Neural progenitor cell (in vitro differentiated cells): ENCODE measurements around the gene TXNDC11. TPM values are rescaled to one million over a fixed set of nuclear protein-coding genes. Genes with fewer than 3 reads are reported as not detected.
A peak's percentile ranks its signal among the peaks of the same experiment; 100 is the strongest.

Experiments used
- DNase-seq: peaks from one replicate; pipeline ENCODE4 v3.0.0-alpha.2; 2016; ENCODE audit warnings: low spot score
- H2AFZ ChIP-seq: fragments of 200-600 bp; sonication (generic); replicated peaks from 2 replicates; pipeline ENCODE4 v1.6.1; 2016; ENCODE audit warnings: antibody characterized with exemption
- H3F3A ChIP-seq: fragments of 200-600 bp; sonication (generic); 2 replicates; pipeline ENCODE4 v1.6.1; 2016; ENCODE audit warnings: antibody characterized with exemption, low read depth
- H3K27ac ChIP-seq: fragments of 200-600 bp; sonication (generic); 2 replicates; pipeline ENCODE4 v1.5.1; 2016; ENCODE audit warnings: mild to moderate bottlenecking
- H3K27me3 ChIP-seq: fragments of 200-600 bp; sonication (generic); 2 replicates; pipeline ENCODE4 v1.6.1; 2016; ENCODE audit warnings: mild to moderate bottlenecking, moderate library complexity
- H3K36me3 ChIP-seq: fragments of 200-600 bp; sonication (generic); 2 replicates; pipeline ENCODE4 v1.5.1; 2016
- H3K4me1 ChIP-seq: fragments of 200-600 bp; sonication (generic); 2 replicates; pipeline ENCODE4 v1.6.1; 2016; ENCODE audit warnings: mixed run types
- H3K4me2 ChIP-seq: fragments of 200-600 bp; sonication (generic); 2 replicates; pipeline ENCODE4 v1.6.1; 2016
- H3K4me3 ChIP-seq: fragments of 200-600 bp; sonication (generic); 2 replicates; pipeline ENCODE4 v1.5.1; 2016
- H3K79me2 ChIP-seq: fragments of 200-600 bp; sonication (generic); 2 replicates; pipeline ENCODE4 v1.6.1; 2016; ENCODE audit warnings: low read depth
- H3K9ac ChIP-seq: fragments of 200-600 bp; sonication (generic); 2 replicates; pipeline ENCODE4 v1.6.1; 2016
- H3K9me3 ChIP-seq: fragments of 200-600 bp; sonication (generic); 2 replicates; pipeline ENCODE4 v1.5.1; 2016; ENCODE audit warnings: low read depth
- H4K20me1 ChIP-seq: fragments of 200-600 bp; sonication (generic); 2 replicates; pipeline ENCODE4 v1.6.1; 2016; ENCODE audit warnings: low read depth
- H3K27ac Mint-ChIP-seq: 3 replicates; pipeline ENCODE4 v1.8.0; 2021; ENCODE audit warnings: mixed read lengths
- H3K27me3 Mint-ChIP-seq: 2 replicates; pipeline ENCODE4 v1.8.0; 2022; ENCODE audit warnings: low read depth, mild to moderate bottlenecking, inconsistent platforms, moderate library complexity, mixed read lengths; ENCODE audit not compliant: insufficient read depth
- H3K36me3 Mint-ChIP-seq: 3 replicates; pipeline ENCODE4 v1.8.0; 2021; ENCODE audit warnings: mixed read lengths
- H3K4me1 Mint-ChIP-seq: 3 replicates; pipeline ENCODE4 v1.8.0; 2021; ENCODE audit warnings: mixed read lengths
- H3K4me3 Mint-ChIP-seq: 3 replicates; pipeline ENCODE4 v1.8.0; 2021; ENCODE audit warnings: mild to moderate bottlenecking, moderate library complexity, mixed read lengths
- H3K9me3 Mint-ChIP-seq: 3 replicates; pipeline ENCODE4 v1.8.0; 2020; ENCODE audit warnings: mixed read lengths
- CTCF ChIP-seq: fragments of 200-600 bp; sonication (generic); IDR thresholded peaks from 2 replicates; pipeline ENCODE4 v1.5.1; 2017; ENCODE audit warnings: antibody characterized with exemption, mild to moderate bottlenecking
- EZH2 ChIP-seq: fragments of 200-600 bp; sonication (generic); IDR thresholded peaks from 2 replicates; pipeline ENCODE4 v1.6.1; 2017; ENCODE audit warnings: antibody characterized with exemption, mild to moderate bottlenecking, moderate library complexity
- EZH2phosphoT487 ChIP-seq: fragments of 200-600 bp; sonication (generic); IDR thresholded peaks from 2 replicates; pipeline ENCODE4 v1.6.1; 2017; ENCODE audit warnings: antibody characterized with exemption
- total RNA-seq: library from RNA; depleted of rRNA; stranded (reverse); fragments of >200 nt; gene quantifications from 2 replicates; pipeline ENCODE4 v1.2.3, GENCODE V29; 2015; ENCODE audit warnings: low replicate concordance

TXNDC11 gene
- total RNA-seq, 1 donor from 2014 or later: 7.4 TPM

GRCh38 chr16:11725457-11725856 lies 17.2 kb downstream of the TXNDC11 start:
- Histone ChIP-seq H3K4me3 (no peak overlapping the region), H3K79me2 (no peaks in the 10 kb centered on the region), H3K4me1 (no peaks in the 10 kb centered on the region), H3K9ac (no peak overlapping the region), H3K27ac (no peak overlapping the region), H3K27me3 (no peaks in the 10 kb centered on the region), H3F3A (peaks cover 2% of the 10 kb centered on the region), H4K20me1 (no peaks in the 10 kb centered on the region), H2AFZ (no peak overlapping the region), H3K4me2 (no peak overlapping the region), H3K36me3 (no peaks in the 10 kb centered on the region), H3K9me3 (no peaks in the 10 kb centered on the region)
- DNase-seq: no peak
- H3K4me1 Mint-ChIP-seq: no peaks in the 10 kb centered on the region
- H3K36me3 Mint-ChIP-seq: peaks cover 20% of the 10 kb centered on the region
- H3K27me3 Mint-ChIP-seq: peaks cover 2% of the 10 kb centered on the region
- no peaks in the 10 kb centered on the region for H3K9me3 Mint-ChIP-seq
- peak overlapping the region; percentile 46 for H3K27ac Mint-ChIP-seq
- no peak for TF ChIP-seq EZH2
- TF ChIP-seq CTCF: no peak
- no peak for TF ChIP-seq EZH2phosphoT487
- H3K4me3 Mint-ChIP-seq: no peak overlapping the region

DNA sequence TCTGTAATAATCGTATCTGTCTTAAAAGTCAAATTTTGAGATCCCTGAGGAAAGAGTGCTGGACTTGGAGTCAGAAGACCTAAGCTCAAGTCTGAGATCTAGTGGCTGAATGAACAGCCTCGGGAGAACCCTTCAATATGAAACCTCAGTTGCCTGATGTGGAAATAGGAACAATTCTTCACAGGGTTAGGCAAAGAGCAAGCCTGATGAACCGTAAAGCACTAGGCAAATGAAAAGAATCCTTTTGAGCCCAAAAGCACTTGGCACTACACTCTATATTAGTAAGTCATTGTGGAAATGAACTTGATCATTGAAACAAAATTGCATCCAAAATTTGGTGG lies 20.2 kb downstream of the TXNDC11 start:
- Histone ChIP-seq H3K9ac (no peak overlapping the region), H3K27me3 (no peaks in the 10 kb centered on the region), H3K4me3 (no peak overlapping the region), H3K27ac (no peak overlapping the region), H3K36me3 (no peaks in the 10 kb centered on the region), H3K79me2 (no peaks in the 10 kb centered on the region), H2AFZ (no peak overlapping the region), H3K4me1 (no peaks in the 10 kb centered on the region), H4K20me1 (no peaks in the 10 kb centered on the region), H3K9me3 (no peaks in the 10 kb centered on the region), H3K4me2 (no peak overlapping the region), H3F3A (peaks cover 2% of the 10 kb centered on the region)
- Mint-ChIP-seq H3K27me3 (peaks cover 2% of the 10 kb centered on the region), H3K4me3 (no peak overlapping the region), H3K27ac (no peak overlapping the region), H3K36me3 (peaks cover 22% of the 10 kb centered on the region), H3K9me3 (no peaks in the 10 kb centered on the region), H3K4me1 (no peaks in the 10 kb centered on the region)
- DNase-seq: no peak
- no peak for TF ChIP-seq EZH2phosphoT487
- TF ChIP-seq EZH2: no peak
- TF ChIP-seq CTCF: no peak

- H3F3A ChIP-seq: peaks cover 2% of the 10 kb centered on the region
- H3K9me3 ChIP-seq: no peaks in the 10 kb centered on the region
- H3K9me3 Mint-ChIP-seq: no peaks in the 10 kb centered on the region
- no peaks in the 10 kb centered on the region for H3K27me3 ChIP-seq
- H3K27ac ChIP-seq: no peak overlapping the region
- H3K9ac ChIP-seq: no peak overlapping the region
- TF ChIP-seq CTCF (no peak), EZH2 (no peak), EZH2phosphoT487 (no peak)
- no peak overlapping the region for H2AFZ ChIP-seq
- H4K20me1 ChIP-seq: no peaks in the 10 kb centered on the region
- H3K36me3 ChIP-seq: no peaks in the 10 kb centered on the region
- H3K4me3 ChIP-seq: no peak overlapping the region
- no peaks in the 10 kb centered on the region for H3K79me2 ChIP-seq
- no peaks in the 10 kb centered on the region for H3K4me1 Mint-ChIP-seq
- H3K27me3 Mint-ChIP-seq: peaks cover 2% of the 10 kb centered on the region
- no peak for DNase-seq
- no peak overlapping the region for H3K27ac Mint-ChIP-seq
- H3K4me3 Mint-ChIP-seq: no peak overlapping the region
- H3K4me1 ChIP-seq: no peaks in the 10 kb centered on the region
- H3K36me3 Mint-ChIP-seq: peaks cover 20% of the 10 kb centered on the region
- H3K4me2 ChIP-seq: no peak overlapping the region
These were observed 20.7 kb downstream of the TXNDC11 start for GRCh38 chr16:11721781-11722467.
